DMS153 treated with DMSO at 0.1 percent for 48 hours (cell line): ENCODE measurements around the gene PVRIG.
"Not testable (repeated sequence)": the region's sequence is repeated elsewhere in the genome, so short reads cannot be mapped to it uniquely, and the experiment has no call there.

ENCODE experiments used
- DNase-seq: peaks from one replicate; lab custom pipeline; 2025; ENCODE audit not compliant: unreplicated experiment; lab: John Stamatoyannopoulos, UW

PVRIG gene

DNA sequence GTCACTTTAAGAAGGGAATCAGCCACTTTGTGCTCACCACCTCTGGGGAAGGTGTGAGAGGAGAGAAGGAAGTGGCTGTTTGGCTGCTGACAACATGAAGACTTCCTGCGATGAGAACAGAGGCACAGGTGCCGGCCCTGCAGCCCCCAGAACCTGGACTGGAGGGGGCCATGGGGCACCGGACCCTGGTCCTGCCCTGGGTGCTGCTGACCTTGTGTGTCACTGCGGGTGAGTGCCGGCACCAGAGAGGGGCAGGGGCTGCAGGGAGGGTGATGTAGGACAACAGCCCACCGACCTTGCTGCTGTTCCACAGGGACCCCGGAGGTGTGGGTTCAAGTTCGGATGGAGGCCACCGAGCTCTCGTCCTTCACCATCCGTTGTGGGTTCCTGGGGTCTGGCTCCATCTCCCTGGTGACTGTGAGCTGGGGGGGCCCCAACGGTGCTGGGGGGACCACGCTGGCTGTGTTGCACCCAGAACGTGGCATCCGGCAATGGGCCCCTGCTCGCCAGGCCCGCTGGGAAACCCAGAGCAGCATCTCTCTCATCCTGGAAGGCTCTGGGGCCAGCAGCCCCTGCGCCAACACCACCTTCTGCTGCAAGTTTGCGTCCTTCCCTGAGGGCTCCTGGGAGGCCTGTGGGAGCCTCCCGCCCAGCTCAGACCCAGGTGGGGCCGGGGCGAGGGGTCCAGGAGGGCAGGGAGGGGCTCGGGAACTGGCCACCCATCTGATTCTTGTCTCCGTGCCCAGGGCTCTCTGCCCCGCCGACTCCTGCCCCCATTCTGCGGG lies at the start of gene PVRIG:
TSS of gene PVRIG (plus strand) at position 149 of the 785 bp plus-strand sequence. CDS start at position 171, 22 bp downstream.
- not testable (repeated sequence) for DNase-seq

DNA sequence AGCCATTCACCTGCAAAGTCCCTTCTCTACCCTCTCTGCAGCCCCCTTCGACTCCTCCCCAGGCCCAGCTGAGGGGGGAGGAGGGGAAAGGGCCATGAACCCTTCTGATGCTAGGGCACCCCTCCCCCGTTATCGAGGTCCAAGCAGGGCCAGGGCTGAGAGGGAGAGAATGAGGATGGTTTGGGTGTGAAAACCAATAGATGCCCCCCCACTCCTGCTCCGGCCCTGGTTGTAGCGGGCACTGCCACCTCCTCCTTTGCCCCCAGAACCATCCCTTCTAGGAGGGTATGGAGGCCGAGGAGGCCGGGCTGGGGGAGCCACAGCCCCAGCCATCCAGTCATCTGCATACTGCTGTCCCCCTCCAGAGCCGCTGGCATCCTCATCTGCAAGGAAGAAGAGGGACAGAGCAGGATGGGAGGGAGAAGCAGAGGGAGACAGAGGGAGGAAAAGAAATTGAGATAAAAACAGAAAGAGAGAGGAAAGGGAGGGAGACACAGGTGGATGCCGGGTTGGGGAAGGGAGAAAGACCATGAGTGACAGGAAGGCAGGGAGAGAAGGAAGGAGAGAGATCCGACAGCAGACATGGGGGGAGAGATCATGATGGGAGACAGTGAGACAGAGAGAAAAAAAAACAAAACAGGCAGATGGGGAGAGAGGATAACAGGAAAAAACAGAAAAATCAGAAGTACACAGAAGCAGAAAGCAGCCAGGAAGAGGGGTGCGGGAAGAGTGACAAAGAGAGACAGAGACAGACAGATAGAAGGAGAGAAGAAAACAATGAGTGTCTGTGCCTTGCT lies 49.5 kb upstream of the PVRIG start:
- DNase-seq = no peak

DNA sequence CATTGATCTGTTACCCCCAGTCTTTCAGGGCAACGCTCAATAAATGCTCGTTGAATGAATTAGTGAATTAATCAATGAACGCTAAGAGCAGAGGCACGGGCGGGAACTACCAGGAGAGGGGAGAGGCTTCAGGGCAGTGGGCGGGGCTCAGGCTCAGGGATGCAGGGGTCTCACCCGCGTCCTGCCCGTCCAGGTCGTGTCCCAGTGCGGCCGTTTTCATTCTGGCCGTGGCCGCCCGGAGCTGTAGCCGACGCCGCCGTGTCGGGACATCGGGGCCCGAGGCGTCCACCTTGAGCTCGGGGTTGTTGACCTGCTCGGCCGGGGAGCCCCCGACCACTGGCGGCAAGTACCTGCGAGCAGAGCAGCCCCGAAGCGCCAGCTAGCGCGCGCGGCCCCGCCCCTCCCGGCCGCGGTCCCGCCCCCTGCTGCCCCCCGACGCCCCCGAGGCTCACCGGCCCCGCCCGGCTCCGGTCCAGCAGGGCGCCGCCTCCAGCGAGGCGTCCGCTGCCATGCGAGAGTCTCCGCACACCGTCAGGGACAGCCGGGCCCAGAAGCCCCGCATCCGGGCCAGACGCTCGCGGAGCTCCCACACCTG lies 48.6 kb upstream of the PVRIG start:
- no peak for DNase-seq

DNA sequence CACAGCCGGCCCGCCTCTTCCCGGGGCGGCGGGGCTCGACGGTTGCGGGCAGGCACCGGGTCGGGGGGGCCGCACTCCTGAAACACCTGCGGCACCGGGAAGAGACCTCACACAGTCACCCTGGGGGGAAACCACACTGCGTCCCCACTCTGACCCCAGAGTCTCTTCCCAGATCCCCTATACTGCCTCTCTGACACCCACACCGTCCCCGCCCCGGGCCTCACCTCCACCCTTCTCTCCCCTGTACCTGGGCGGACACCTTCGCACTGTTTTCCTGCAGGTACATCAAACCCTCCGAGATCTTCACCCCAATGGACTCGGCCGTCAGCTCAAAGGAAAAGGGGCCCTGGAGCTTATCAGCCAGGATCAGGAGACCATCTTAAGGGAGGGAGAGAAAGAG lies 47.9 kb upstream of the PVRIG start:
- no peak for DNase-seq

DNA sequence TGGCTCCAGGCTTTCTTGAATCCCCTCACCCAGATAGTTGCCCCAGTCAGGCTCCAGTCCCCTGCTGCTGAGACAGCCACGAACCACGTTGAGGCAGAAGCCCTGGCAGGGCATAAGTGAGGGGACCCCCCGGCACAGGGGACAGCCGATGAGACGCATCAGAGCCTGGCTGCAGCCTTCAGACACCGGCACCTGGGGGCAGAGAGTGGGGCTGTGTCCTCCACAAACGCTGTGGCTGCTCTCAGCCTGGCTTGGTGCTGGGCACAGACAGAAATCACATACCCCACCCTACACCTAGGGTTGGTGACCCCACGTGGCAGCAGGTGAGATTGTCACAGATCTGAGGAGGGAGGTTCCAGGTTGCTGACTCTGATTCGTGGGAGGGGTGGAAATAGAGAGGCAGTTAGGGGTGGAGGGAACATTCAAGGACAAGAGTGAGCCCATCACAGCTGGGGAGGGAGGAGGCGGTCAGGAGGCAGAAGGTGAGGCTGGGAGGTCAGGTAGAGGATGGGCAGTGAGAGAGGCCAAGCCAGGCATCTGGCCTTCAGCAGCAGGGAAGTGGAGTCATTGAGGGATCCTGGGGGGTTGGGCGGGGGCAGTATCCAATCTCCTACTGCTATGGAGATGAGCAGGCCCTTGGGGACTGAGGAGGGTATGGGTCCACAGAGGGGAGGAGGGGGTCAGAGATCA lies 45.8 kb upstream of the PVRIG start:
- DNase-seq = no peak

GRCh38 chr7:100174582-100174981 lies 45.2 kb upstream of the PVRIG start:
- no peak for DNase-seq

GRCh38 chr7:100175296-100175935 lies 44.3 kb upstream of the PVRIG start:
- no peak for DNase-seq

GRCh38 chr7:100176096-100177044 lies 43.4 kb upstream of the PVRIG start:
- DNase-seq = no peak

- DNase-seq = peak; percentile 95
These were observed 42.4 kb upstream of the PVRIG start, which contains the start of the genes GPC2 and STAG3 for GRCh38 chr7:100177045-100178001. Gene GPC2, minus strand, starts transcription at chr7:100177381. Its CDS starts 182 bp downstream, at chr7:100177199. Gene STAG3, plus strand, starts transcription at chr7:100177918. Its CDS starts 2,639 bp downstream, at chr7:100180557.

DNA sequence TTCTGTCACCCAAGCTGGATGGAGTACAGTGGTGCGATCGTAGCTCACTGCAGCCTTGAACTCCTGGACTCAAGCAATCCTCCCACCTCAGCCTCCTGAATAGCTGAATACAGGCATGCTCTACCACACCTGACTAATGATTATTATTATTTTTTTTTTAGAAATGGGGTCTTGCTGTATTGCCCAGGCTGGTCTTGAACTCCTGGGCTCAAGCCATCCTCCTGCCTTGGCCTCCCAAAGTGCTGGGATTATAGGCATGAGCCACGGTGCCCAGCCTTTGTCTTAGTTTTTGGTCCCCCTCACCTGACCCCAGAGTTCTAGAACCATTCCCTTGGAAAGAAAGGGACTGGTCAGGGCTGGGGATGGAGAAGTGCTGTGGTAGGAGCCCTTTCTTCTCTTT lies 39.7 kb upstream of the PVRIG start:
- not testable (repeated sequence) for DNase-seq

GRCh38 chr7:100182616-100183015 lies 37.1 kb upstream of the PVRIG start:
- DNase-seq = not testable (repeated sequence)

DNA sequence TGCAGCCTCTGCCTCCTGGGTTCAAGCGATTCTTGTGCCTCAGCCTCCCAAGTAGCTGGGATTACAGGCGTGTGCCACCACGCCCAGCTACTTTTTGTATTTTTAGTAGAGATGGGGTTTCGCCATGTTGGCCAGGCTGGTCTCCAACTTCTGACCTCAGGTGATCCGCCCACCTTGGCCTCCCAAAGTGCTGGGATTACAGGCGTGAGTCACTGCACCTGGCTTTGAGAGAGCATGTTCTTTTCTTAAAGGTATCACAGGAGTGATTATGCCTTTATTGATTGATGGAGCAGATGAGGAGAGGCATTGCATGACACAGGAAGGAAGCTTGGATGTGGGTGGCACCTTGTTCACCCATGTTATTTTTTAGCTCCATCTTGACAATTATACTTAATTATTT lies 36.7 kb upstream of the PVRIG start:
- DNase-seq = not testable (repeated sequence)

GRCh38 chr7:100185726-100186125 lies 34.0 kb upstream of the PVRIG start:
- DNase-seq = no peak

GRCh38 chr7:100189061-100189460 lies 30.7 kb upstream of the PVRIG start:
- no peak for DNase-seq

DNA sequence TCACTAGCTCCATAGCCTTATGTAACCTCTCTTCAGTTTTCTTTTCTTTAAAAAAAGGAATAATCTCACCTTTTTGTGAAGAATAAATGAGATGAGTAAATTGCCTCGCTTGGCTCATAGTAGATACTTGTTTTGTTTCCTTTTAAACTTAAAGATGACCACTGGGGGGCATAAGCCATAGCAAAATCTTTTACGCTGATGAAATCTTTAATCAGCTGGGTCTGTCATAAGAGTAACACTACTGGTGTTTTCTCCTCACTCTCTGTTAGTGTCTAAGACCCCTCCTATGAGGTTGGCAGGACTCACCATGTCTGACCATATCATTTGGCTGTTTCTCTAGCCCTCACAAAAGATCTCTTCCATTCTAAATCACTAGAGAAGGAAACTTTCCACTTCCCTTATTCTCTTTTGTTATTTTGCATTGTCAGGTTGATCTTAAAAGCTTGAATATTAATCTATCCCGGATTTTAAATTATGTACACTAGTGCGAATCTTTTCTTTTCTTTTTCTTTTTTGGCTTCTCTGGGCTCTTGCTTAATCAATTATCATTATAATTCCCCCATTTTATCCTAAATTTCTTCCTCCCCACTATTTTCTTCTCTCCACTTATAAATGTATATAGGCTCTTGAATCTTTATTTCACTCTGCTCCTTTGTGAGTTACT lies 29.6 kb upstream of the PVRIG start:
- DNase-seq = no peak

DNA sequence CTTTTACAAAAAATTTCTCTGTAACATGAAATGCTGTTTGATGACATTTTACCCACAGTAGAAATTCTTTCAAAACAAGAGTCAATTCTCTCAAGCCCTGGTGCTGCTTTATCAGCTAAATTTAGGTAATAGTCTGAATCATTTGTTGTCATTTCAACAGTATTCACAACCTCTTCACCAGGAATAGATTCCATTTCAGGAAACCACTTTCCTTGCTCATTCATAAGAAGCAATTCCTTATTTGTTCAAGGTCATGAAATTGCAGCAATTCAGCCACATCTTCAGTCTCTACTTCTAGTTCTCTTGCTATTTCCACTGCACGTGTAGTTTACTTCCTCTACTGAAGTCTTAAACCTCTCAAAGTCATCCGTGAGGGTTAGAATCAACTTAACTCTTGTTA lies 28.0 kb upstream of the PVRIG start:
- DNase-seq = no peak

DNA sequence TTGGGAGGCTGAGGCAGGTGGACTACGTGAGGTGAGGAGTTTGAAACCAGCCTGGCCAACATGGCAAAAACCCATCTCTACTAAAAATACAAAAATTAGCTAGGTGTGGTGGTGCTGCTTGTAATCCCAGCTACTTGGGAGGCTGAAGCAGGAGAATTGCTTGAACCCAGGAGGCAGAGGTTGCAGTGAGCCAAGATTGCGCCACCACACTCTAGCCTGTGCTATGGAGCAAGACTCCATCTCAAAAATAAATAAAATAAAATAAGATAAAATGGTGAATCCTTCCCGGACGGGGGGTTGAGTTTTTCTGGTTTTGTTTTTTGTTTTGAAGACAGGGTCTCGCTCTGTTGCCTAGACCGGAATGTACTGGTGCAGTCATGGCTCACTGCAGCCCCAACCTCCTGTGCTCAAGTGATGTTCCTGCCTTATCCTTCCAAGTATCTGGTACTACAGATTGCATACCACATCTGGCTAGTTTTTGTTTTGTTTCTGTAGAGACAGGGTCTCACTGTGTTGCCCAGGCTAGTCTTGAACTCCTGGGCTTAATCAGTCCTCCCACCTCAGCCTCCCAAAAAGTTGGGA lies 27.4 kb upstream of the PVRIG start:
- not testable (repeated sequence) for DNase-seq
